HTR-8/SVneo (cell line): ENCODE results near the gene RHBDD2.
"Not testable (repeated sequence)": the region's sequence is repeated elsewhere in the genome, so short reads cannot be mapped to it uniquely, and the experiment has no call there.

Experiments used
- DNase-seq: peaks from one replicate; pipeline ENCODE4 v3.0.0; 2011; ENCODE audit warnings: low spot score, mixed read lengths; ENCODE audit not compliant: insufficient read length
- FAIRE-seq: peaks from 2 replicates; lab custom pipeline; 2011; peaks lifted over from hg19 to GRCh38; lab: Jason Lieb, UNC

Gene RHBDD2

GRCh38 chr7:75887669-75888369 lies 9.0 kb downstream of the RHBDD2 start:
- no peak for FAIRE-seq

GRCh38 chr7:75888464-75889222 lies 9.8 kb downstream of the RHBDD2 start:
- FAIRE-seq = no peak
- DNase-seq = no peak

More at GRCh38 chr7:75887669-75888369, 9.0 kb downstream of the RHBDD2 start:
- no peak for DNase-seq

DNA sequence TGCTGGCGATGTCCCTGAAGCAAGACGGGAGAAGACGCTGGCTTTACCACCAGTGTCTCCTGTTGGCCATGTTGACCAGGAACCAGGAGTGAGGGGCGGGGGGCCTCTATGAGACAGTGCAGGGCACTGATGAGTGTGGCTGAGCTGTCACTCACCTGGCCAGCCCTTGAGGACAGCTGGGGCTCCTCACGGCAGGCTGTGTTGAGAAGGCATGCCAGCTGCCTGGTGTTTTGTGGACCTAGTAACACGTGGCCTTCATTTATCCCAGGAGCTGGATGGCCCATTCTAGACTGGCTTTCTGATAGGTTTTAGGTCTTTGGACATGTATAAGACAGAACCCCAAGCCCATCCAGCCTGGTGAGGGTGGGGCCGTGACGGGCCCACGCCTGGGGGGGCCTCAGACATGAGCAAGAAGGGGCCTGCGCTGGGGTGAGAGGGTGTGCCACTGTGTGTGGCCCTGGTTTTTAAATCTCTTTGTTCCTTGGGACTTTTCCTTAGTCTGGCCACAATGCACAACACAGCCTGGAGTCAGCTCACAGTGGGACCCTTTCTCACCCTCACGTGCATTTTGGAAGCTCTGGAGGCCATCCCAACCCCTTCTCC lies 10.5 kb downstream of the RHBDD2 start:
- no peak for DNase-seq
- no peak for FAIRE-seq

DNA sequence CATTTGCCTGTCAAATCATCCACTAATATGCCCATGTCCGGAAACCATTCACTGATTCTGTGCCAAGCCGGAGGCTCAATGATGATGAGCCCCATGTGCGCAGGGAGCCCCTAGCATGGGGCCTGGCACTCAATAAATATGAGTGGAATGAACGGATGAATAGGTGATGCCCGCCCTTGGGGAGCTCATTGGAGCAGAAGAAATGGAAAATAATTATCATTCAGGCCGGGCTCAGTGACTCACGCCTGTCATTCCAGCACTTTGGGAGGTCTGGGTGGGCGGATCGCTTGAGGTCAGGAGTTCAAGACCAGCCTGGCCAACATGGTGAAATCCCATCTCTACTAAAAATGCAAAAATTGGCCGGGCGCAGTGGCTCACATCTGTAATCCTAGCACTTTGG lies 11.0 kb downstream of the RHBDD2 start:
- FAIRE-seq (no peak), DNase-seq (no peak)

DNA sequence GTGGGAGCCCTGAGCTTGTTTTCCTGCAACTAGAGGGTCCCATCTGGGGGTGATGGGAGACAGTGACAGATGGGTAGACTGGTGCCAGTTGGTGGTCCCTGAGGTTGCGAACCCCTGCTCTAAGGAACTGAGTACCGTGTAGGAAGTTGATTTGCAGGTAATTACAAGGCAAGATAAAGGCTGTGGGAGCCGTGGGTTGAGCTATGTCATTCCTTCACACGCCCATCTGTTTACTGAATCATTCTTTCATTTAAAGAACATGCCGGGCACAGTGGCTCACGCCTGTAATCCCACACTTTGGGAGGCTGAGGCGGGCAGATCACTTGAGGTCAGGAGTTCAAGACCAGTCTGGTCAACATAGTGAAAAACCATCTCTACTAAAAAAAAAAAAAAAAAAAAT lies 12.4 kb downstream of the RHBDD2 start:
- FAIRE-seq, DNase-seq: not testable (repeated sequence)

GRCh38 chr7:75891815-75892411 lies 13.1 kb downstream of the RHBDD2 start:
- FAIRE-seq (no peak), DNase-seq (no peak)

- DNase-seq = no peak
- FAIRE-seq = no peak
Observed at GRCh38 chr7:75892634-75893272, 13.9 kb downstream of the RHBDD2 start.

DNA sequence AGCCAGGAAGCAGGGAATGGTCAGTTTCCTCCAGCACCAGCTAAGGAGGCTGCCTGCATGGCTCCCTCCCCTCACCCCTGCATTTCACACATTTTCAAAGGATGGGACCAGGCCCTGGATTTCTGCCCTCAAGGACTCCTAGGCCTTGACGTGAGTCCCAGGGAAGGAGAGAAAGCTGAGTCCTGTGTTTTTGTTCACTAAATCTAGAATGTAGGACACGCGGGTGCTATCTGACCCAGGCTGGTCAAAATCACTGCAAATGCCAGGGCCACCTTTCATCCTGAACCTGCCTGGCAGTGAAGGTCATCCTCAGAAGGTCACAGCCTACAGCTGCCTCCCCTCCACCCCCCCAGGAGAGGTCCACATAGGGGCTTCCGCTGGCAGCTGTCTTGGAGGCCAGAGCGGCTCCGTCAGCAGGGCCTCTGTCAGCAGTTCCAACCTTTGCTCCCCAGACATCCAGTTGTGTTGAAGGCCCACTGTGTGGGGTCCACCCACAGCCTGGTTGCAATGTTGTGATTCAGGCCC lies 18.0 kb downstream of the RHBDD2 start:
- FAIRE-seq = no peak

GRCh38 chr7:75900617-75901315 lies 21.9 kb downstream of the RHBDD2 start:
- FAIRE-seq (no peak), DNase-seq (no peak)

More for the DNA sequence above, 18.0 kb downstream of the RHBDD2 start:
- no peak for DNase-seq

DNA sequence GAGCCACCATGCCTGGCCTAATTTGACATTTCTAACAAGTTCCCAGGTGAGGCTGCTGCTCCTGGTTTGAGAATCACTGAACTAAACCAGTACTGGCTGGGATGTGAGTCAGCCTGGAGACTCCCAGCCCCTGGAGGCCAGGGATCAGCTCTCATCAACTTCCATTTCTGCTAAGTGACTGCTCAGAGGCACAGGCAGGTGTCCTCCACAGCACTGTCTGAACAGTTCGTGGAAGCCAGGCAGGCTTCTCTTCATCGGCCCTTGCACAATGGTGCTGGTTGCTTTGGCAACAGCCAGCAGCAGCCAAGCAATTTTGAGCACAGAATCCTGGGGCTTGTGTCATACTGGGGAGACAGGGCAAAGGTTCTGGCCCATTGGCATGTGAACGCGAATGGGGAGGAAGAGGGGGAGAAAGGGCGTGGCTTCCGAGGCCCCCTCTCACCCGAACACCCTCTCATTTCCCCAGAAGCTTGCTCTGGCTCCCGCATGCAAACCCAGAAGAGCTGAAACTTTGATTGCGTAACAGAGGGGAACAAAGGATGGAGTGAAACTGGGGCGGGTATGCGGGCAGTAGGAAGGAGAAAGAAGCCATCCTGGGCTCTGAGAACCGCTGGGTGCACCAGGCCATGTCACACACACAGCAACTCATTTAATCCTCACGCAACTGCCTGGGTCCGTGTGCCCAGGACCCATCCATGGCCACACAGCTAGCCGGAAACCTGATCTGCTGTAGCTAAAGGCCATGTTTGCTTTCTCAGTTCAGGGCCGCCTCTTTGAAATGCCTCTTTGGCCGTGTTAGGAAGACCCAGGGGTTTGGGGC lies 27.2 kb downstream of the RHBDD2 start:
- DNase-seq (peak; percentile 12), FAIRE-seq (no peak)

DNA sequence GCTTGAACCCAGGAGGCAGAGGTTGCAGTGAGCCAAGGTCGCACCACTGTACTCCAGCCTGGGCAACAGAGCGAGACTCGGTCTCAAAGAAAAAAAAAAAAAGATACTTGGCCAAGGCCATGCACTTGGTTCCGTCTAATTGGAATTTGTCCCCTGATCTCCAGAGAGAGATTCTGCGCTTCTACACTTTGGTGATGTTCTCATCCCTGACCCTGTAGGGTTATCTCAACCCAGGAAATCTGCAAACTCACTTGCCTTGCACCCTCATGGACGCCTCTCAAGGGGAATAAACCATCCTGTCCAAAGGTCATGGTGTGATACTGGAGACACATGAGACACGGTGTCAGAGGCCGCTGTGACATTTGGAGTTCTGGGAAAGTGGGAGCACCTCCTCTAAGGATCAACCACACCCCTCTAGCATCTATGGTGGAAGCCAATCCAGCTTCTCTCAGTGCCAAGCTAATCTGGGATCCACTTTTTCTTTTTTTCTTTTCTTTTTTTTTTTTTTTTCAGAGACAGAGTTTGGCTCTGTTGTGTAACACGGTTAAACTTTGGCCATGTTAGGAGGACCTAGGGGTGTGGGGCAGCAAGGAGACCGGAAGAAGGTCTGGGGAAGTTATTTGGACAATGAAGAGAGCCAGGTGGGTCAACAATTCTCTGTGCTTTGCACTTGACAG lies 28.3 kb downstream of the RHBDD2 start:
- no peak for FAIRE-seq
- no peak for DNase-seq

DNA sequence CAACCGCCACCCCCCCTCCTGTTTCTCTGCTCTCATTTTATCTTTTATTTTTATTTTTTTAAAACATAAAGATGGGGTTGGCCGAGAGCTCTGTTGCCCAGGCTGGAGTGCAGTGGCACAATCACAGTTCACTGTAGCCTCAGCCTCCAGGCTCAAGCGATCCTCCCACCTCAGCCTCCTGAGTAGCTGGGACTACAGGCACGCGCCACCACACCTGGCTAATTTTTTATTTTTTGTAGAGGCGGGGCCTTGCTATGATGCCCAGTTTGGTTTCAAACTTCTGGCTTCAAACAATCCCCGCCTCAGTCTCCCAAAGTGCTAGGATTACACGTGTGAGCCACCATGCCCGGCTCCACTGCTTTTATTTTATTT lies 28.8 kb downstream of the RHBDD2 start:
- not testable (repeated sequence) for DNase-seq, FAIRE-seq

GRCh38 chr7:75909521-75910132 lies 30.8 kb downstream of the RHBDD2 start:
- FAIRE-seq (no peak), DNase-seq (no peak)

GRCh38 chr7:75911186-75911585 lies 32.4 kb downstream of the RHBDD2 start:
- not testable (repeated sequence) for DNase-seq, FAIRE-seq

DNA sequence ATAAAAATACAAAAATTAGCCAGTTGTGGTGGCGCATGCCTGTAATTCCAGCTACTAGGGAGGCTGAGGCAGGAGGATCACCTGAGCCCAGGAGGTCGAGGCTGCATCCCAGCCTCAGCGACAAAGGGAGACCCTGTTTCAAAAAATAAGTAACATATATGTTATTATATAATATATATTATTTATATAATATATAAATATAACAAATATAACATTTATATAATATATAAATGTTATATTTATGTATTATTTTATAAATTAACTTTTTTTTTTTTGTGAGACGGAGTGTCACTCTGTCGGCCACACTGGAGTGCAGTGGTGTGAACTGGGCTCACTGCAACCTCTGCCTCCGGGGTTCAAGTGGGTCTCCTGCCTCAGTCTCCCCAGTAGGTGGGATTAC lies 34.6 kb downstream of the RHBDD2 start:
- DNase-seq = no peak
- FAIRE-seq = no peak

DNA sequence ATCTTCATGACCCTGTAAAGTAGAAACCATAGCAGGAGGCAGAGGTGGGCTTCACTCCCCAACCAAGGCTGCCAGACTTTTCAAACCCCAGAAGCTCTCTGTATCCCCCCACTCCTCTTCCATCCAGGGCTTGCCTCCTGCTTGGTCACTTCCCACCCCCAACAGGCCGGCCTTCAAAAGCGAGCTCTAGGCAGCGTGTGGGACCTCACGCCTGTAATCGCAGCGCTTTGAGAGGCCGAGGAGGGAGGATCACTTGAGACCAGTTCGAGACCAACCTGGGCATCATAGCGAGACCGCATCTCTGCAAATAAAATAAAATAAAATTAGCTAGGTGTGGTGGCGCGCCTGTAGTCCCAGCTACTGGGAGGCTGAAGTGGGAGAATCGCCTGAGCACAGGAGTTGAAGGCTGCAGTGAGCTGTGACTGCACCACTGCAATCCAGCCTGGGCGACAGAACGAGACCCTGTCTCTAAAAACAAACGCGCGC lies 35.4 kb downstream of the RHBDD2 start:
- DNase-seq (no peak), FAIRE-seq (no peak)

GRCh38 chr7:75914655-75915415 lies 36.0 kb downstream of the RHBDD2 start, which contains the start of gene POR:
Gene POR, plus strand, starts transcription at chr7:75915155. Its CDS starts 38,847 bp downstream, at chr7:75954002.
- DNase-seq = peak; percentile 85
- peak; percentile 70 for FAIRE-seq
